HG02884 (cell line): ENCODE data around the gene CTBP2.
"Not testable (repeated sequence)": the region's sequence is repeated elsewhere in the genome, so short reads cannot be mapped to it uniquely, and the experiment has no call there.

Experiments
- ATAC-seq: cut with Tn5 transposase; IDR thresholded peaks from one replicate; pipeline ENCODE4 v1.9.1; 2021; ENCODE audit warnings: mild to moderate bottlenecking, moderate library complexity; ENCODE audit not compliant: unreplicated experiment

The CTBP2 gene

DNA sequence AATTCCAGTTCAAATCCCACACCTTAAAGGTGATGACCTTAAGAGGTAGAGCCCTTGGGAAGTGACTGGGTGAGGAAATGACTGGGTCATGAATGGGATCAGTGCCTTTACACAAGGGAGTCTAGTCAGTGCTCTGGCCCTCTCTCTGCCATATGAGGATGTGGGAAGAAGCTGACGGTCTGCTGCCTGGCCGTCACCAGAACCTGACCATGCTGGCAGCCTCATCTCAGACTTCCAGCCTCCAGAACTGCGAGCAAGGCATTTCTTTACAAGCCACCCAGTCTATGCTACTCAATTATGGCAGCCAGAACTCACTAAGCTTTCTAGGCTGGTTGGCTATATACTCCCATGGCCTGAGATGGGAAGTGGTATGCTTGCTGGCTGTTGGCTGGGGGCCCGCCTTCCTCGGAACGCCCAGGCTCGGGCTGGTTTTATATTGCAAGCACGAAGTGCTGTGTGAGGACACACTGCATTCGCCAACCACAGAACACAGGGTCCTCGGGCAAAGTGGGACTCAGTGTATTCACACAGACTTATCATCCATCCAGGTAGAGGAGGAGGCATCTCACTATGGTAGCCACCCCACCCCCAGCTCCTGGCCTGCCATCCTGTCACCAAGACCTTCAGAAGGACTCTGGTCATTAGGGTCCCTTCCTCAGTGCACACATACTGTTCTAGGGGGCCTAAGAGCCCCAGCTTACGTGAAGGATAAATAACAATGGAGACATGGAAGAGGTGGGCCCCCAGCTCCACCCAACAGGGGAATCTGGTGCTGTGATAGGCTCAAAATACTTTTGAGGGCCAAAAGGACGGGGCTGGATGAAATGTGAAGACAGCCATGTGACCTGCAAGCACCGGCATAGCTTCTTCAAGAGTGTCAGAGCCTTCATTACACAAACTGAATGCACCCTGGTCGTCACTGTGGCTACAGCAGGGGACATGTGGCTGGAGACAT lies 169.4 kb downstream of the CTBP2 start:
- no peak for ATAC-seq

DNA sequence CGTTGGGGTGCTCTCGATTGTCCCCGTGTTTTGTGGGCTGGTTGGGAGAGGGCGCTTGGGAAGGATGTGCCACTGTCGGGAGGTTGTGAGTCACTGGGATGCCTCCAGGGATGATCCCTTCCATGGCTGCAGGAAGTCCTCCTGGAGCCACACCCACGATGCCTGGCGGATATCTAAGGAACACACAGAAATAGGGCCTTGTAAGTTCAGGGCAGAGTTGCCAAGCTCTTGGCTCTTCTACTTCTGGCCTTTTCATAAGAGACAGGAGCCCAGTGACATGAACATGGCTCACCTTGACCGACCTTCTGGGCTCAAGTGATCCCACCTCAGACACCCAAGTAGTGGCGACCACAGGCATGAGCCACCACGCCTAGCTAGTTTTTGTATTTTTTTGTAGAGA lies 170.8 kb downstream of the CTBP2 start:
- ATAC-seq: no peak

DNA sequence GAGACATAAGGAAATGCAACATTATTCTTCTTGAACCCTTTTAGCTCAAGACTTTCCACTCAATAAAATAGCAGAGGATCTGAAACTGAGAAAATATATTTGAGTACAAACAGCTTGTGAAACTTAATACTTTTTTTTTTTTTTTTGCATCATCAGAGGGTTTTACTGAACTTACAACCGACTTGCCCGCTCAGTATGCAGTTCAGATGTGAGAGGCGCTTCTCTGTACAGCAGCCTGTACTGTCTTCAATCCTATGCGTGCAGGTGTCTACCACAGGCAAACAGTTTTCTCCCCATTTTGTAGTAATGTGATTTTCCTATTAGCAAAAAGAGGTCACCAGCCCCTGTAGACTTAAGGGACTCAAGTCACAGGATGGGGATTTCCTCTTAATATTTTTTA lies 171.6 kb downstream of the CTBP2 start:
- not testable (repeated sequence) for ATAC-seq

DNA sequence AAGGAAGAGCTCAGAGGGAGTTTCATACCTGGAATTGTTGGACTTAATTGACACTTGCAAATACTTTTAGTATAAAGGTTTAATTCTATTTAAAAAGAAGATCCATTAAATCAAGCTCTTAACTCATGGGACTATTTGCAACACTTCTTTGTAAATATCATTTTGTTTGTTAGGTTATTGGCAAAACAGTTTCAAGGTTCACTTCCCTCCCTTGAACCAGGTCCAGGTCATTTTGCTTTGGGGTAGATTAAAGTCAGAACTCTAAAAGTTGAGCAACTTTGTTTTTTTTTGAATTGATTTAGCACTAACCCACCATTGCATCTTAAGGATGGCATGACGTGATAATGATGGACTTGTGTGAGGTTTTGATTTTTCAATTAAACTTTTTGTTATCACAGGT lies 172.6 kb downstream of the CTBP2 start:
- ATAC-seq: no peak

DNA sequence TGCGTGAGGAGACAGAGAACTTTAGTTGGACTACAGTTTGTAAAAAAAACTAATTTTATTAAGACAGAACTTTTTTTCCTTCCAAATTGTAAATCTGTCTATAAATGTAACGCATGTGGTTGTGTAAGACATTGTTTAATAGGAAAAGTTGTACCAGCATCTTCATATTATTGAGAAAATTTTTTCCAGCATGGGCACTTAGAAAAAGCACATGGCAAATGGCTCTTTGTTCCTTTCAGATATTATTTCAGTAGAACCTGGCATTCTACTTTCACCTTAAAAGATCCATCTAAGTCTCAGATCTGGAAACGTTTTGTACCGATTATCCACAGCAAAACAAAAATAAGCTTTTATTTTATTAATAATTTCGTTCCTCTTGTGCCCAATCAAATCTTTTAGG lies 175.2 kb downstream of the CTBP2 start:
- no peak for ATAC-seq

DNA sequence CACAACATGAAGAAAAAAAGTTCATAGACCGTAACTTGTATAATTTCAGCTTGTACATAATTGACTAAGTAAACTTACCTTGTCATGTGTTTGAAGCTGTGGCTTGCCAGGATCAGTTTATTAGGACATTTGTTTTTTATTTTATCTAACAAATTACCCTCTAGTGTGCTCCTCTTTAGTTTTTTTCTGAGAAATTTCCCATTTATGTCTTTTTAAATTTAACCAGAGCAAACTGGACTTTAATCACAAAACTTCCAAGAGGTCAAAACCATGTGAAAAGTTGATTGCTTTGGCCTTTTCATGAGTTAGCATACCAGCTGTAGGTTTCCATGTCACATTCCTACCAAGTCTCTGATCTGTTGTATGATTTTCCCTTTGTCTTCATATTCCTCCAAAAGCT lies 176.0 kb downstream of the CTBP2 start:
- no peak for ATAC-seq

DNA sequence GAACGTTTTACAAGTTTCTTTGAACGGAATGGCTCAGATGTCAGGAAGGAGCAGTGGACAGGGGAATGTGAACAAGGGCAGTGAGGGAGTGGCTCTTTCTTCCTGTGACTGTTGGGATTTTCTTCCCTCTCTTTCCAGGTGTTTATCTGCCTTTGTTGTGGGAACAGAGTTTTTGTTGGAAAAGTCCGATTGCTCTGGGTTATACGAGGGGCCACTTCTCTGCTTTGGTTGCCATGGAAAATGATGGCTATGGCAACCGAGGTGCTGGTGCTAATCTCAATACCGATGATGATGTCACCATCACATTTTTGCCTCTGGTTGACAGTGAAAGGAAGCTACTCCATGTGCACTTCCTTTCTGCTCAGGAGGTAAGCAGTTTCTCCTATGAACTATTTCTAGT lies 177.0 kb downstream of the CTBP2 start:
- no peak for ATAC-seq

DNA sequence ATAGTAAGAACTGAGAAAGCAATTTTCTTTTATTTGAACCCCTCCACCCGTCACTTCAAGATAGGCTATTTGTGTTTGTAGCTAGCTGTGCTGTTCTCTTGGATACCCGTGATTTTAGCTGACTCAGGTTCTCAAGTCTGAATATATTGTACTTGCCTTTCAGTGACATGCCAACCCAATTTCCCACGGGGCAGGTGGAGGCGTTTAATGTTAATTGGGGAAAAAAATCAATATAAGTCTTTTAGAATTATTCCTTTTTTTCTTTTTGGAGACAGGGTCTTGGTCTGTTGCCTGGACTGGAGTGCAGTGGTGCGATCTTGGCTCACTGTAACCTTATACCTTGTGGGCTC lies 182.0 kb downstream of the CTBP2 start:
- no peak for ATAC-seq

DNA sequence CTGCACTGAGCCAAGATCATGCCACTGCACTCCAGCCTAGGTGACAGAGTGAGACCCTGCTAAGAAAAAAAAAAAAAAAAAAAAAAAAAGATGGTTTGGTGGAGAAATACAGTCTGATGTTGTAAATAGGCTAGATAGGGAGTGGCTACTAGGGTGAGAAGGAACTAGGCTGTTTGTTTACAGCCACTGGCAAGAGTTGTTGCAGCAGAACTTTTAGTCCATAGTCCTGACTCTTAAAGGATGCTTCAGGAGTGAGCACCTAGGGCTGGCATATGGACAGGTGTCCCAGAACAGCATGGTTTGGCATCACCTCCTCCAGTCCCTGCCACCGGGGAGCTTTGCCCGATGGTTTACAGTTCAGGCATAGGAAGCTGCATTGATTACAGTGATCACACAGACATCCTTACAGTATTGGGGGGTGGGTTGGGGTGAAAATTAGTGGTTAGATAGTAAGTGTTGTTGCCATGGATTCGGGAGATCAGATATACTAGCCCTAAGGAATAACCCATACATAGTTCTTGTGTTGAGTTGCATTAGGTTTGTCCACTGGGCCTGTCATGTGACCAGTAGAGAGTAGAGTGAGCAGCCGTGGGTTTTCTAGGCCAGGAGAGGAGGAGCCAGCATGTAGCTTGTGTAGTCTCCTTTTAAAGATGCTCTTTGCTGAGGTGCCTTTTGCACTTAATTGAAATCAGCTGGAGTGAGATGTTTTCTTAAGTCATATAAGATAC lies 182.6 kb downstream of the CTBP2 start:
- ATAC-seq: no peak

DNA sequence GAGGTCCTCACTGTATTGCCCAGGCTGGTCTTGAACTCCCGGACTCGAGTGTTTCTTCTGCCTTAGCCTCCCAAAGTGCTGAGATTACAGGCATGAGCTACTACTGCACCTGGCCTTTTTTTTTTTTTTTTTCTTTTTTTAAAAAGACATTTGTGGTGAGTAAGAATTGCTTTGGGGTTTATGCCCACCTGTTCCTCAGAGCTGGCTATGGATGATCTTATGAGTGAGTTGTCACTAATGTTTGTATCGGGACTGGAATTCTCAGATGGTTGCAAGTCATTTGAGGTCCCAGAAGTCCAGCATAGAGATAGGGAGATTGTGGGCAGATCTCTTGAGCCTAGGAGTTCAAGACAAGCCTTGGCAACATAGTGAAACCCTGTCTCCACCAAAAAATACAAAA lies 183.2 kb downstream of the CTBP2 start:
- no peak for ATAC-seq

DNA sequence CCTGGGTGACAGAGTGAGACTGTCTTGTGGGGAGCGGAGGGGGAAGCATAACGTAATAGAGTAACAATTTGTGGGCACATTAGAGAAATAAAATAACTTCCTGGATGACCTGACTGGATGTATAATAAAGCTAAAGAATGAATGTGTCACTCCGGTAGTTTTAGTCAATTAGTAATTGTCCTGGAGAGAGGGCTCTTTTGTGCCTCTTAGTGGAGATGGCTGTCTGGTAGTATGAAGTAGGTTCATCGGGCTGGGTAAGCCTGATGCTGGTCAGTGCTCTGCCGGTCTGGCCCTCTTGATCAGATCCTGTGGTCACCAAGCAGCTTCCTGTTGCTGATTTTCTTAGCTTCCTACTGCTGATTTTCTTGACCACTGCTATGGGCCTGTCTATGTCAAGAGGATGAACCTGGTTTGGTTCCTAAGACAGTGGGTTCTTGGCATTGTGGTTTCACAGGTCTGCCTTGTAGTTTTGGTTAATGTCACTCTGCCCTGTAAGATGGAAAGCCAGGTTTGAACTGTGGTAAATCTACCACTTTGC lies 184.3 kb downstream of the CTBP2 start:
- ATAC-seq: no peak

DNA sequence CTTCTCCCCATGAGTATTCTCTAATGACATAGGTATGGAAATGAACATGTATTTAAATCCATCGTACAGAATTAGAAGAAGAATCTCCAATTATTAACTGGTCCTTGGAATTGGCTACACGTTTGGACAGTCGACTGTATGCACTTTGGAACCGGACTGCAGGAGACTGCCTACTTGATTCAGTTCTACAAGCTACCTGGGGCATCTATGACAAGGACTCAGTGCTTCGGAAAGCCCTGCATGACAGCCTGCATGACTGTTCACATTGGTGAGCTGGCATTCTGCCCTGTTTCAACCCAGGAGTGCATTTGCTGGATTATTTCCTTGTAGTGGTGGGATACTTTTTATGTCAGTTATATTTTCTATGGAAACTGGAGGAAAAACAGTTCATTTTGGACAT lies 186.2 kb downstream of the CTBP2 start:
- ATAC-seq: no peak

DNA sequence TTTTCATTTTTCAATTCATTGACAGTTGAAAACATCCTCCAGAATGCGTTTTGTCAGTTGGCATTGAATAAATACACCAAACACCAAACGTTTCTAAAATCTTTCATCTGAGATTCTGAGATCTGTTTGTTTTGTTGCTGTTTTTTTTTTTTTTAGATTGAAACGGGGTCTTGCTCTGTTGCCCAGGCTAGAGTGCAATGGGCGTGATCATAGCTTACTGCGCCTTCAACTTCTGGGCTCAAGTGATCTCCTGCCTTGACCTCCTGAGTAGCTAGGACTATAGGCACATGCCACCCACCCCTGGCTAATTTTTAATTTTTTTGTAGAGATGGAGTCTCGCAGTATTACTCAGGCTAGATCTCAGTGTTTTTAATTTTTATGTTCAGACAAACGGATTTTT lies 187.7 kb downstream of the CTBP2 start:
- ATAC-seq: no peak

DNA sequence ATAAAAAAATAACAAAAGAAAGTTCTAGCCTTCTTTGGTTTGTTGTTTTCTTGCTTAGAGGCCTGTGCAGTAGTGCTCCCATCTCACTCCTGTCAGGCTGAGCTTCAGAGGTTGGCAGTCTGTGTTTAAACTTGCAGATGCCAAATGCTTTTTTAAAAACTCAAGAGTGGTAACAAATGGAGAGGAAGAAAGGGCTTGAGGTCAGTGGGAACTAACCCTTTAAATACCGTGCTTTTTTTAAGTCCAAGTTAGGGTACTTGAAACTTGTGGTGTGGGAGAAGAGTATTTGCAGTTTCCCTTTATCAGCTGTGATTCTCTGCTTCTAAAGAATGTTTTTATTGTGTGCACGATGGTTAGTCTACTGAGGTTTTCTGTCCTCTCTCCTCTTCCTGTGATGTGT lies 189.1 kb downstream of the CTBP2 start:
- ATAC-seq: peak; percentile 50

DNA sequence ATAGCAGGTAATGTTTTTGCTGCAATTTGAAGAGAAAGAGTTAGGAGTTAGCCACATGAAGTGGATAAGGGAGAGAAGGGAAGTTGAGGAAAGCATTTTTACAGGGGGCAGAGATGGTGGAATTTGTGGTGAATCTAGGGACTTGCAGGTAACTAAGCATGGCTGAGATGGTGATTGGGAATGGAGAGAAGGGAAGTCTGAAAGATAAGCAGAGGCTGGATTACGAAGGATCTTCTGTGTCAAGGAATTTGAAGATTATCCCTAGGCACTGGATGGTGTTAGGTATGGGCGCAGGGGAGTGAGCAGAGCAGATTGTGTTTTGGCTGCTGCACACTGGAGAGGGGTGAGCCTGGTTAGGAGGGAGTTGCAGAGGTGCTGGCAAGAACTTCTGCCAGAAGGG lies 193.1 kb downstream of the CTBP2 start:
- ATAC-seq: no peak

DNA sequence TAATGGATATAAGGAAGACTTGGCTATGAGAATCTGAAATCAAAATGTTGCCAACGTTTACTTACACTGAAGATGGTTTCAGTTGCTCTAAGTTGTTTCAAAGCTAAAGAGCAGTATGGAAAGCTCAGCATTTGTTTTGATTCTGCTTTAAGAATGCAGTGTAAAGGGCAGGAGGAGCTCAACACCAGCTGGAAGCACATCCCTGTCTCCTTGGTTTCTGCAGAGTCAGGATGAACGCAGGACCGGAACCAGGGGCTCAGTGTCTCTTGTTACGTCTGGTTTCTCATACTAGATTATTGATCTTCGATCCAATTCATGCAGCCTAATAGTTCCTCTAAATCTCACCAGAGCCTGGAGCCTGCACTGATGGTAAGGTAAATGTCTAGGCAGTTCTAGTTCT lies 194.4 kb downstream of the CTBP2 start:
- no peak for ATAC-seq

DNA sequence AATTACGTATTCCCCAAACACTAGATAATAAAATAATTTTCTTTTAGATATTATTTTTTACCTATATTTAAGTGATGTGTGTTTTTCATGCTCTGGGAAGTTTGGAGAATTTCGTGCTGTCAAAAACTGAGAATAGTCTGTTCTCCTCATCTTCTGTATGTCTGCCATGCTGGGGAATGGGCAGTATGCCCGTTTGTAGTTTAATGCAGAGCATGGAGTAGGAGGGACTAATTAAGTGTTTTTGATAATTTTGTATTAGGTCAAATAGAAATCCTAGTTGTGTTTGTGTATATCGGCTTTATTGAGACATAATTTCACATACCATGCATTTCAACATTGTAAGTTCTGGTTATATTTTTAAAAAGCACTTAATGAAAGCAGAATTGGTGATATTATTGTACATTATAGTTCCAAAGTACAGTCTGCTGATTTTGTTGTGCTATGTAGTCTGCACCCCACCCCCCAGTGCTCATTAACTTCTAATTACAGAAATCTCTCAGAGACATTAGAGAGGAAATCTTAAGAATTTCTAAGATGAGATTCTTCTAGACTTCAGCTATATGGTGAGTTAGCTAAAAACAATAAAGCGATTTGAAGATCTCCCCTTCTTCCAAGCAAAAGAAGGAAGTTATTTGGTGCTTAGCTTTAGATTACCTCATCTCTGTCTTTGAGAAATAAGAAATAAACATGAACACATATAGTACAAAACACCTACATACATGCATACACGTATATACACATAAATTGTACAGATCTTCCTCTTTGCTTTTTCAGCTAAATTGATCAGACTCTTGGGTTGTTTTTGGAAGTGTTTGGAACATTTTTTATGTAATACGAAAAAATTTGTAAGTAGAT lies 196.3 kb downstream of the CTBP2 start:
- ATAC-seq: no peak

DNA sequence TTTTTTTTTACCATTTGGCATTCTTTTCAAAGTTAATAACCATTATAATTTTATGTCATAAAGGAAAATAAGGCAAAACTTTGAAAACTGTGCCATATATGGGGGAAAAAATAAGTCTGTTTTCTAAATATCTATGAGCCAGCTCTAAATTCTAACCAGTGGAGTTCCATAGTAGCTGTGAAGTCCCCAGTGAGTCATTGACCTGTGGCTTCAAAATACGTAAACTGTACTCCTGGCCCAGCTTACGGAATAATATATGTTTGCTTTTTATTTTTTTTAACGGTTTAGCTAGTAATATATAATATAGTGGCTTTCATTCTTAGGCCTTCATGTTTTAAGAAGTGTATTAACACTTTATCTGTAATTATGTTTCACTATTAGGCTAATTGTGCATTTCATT lies 197.9 kb downstream of the CTBP2 start:
- no peak for ATAC-seq

DNA sequence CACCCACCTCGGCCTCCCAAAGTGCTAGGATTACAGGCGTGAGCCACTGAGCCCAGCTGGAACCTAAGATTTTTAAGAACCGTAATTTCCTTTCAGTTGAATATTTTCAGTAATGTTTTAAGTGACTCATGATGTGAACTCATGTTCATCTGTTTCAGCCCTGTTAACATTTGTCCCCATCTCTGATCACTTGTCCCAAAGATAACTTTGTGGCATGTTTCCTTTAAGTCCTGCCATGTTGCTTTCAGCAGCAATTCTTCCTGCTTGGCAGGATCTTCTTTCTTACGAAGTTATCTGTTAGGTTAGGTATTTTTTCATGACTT lies 199.2 kb downstream of the CTBP2 start:
- ATAC-seq: no peak

DNA sequence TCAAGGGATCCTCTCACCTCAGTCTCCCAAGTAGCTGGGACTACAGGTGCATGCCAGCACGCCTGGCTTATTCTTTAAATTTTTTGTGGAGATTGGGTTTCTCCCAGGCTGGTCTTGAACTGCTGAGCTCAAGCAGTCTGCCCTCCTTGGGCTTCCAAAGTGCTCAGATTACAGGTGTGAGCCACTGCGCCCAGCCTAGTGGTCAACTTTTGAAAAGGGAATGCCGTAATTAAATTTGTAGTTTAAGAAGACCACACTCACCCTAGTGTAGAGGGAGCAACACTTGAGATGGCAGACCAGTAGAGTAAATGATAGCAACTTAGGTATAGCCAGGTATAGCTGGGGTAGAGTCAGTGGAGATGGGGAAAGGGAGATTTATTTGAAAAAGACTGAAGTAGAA lies 200.8 kb downstream of the CTBP2 start:
- no peak for ATAC-seq

DNA sequence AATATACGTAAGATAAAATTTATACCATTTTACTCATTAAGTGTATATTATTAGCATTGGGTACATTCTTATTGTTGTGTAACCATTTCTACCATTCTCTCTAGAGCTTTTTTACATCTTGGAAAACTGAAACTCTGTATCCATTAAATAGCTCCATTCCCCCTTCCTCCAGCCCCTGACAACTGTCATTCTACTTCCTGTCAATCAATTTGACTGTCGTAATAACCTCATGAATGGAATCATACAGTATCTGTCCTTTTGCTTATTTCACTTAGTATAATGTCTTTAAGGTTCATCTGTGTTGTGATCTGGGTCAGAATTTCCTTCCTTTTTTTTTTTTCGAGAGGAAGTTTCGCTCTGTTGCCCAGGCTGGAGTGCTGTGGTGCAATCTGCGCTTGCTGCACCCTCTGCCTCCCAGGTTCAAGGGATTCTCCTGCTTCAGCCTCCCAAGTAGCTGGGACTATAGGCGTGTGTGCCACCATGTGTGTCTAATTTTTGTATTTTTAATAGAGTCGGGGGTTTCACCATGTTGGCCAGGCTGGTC lies 202.9 kb downstream of the CTBP2 start:
- no peak for ATAC-seq
